Measurements from ENCODE around the gene MGLL.

GRCh38 chr3:127822682-127823425 lies 539 bp upstream of the MGLL start:
- no peak for TF ChIP-seq POLR2A (IDR thresholded peaks at IDR 0.05)
- peak in 1 of 3 donors; percentile 24 for TF ChIP-seq CTCF (IDR thresholded peaks at IDR 0.05)

All from breast epithelium (tissue), 3 donors.